NT2/D1 (cell line): ENCODE data around the gene ANKRD45.

Source experiments
- DNase-seq: peaks from one replicate; pipeline ENCODE4 v3.0.0-alpha.2; 2011; ENCODE audit warnings: low read depth, low spot score
- H3K27me3 ChIP-seq: 2 replicates; pipeline ENCODE4 v1.6.0; 2011; ENCODE audit warnings: mild to moderate bottlenecking; ENCODE audit not compliant: insufficient read length, insufficient read depth
- H3K36me3 ChIP-seq: 2 replicates; pipeline ENCODE4 v1.6.1; 2011; ENCODE audit warnings: mild to moderate bottlenecking, low read length, mixed read lengths; ENCODE audit not compliant: insufficient read depth, insufficient read length
- H3K4me1 ChIP-seq: 2 replicates; pipeline ENCODE4 v1.5.1; 2011; ENCODE audit not compliant: insufficient read depth, insufficient read length
- H3K4me3 ChIP-seq: 2 replicates; pipeline ENCODE4 v1.5.1; 2011; ENCODE audit warnings: low read depth; ENCODE audit not compliant: insufficient read length
- H3K9ac ChIP-seq: 2 replicates; pipeline ENCODE4 v1.6.0; 2011; ENCODE audit warnings: low read depth; ENCODE audit not compliant: insufficient read length
- H3K9me3 ChIP-seq: 2 replicates; pipeline ENCODE4 v1.5.1; 2011; ENCODE audit warnings: mild to moderate bottlenecking, low read length; ENCODE audit not compliant: insufficient read depth
- SUZ12 ChIP-seq: IDR thresholded peaks from 2 replicates; pipeline ENCODE4 v1.6.1; 2011; ENCODE audit not compliant: insufficient read length, insufficient read depth; ENCODE audit errors: extremely low read depth
- YY1 ChIP-seq: IDR thresholded peaks from 2 replicates; pipeline ENCODE4 v1.6.1; 2011; ENCODE audit not compliant: insufficient read length, insufficient read depth
- ZNF274 ChIP-seq: IDR thresholded peaks from 2 replicates; pipeline ENCODE4 v1.6.1; 2011; ENCODE audit warnings: mild to moderate bottlenecking, low read depth, low read length

ANKRD45 gene

GRCh38 chr1:173561263-173561662, 108.4 kb downstream of the ANKRD45 start:
- no peak for TF ChIP-seq ZNF274
- TF ChIP-seq SUZ12, result no peak
- no peak for TF ChIP-seq YY1
- Histone ChIP-seq H3K36me3 (no peaks in the 10 kb centered on the region), H3K4me1 (no peaks in the 10 kb centered on the region), H3K9me3 (no peaks in the 10 kb centered on the region), H3K27me3 (no peaks in the 10 kb centered on the region), H3K4me3 (no peak overlapping the region), H3K9ac (no peak overlapping the region)
- no peak for DNase-seq

- Histone ChIP-seq H3K27me3 (no peaks in the 10 kb centered on the region), H3K4me1 (no peaks in the 10 kb centered on the region), H3K4me3 (no peak overlapping the region), H3K9ac (no peak overlapping the region), H3K36me3 (no peaks in the 10 kb centered on the region), H3K9me3 (no peaks in the 10 kb centered on the region)
- TF ChIP-seq ZNF274 (no peak), SUZ12 (no peak), YY1 (no peak)
- DNase-seq, result no peak
These were observed 109.3 kb downstream of the ANKRD45 start for GRCh38 chr1:173560285-173560880.
